Right ventricle myocardium inferior (tissue), 1 donor: ENCODE results near the gene CDYL2. TPM values are rescaled to one million over a fixed set of nuclear protein-coding genes. Genes with fewer than 3 reads are reported as not detected.
"Not testable (repeated sequence)": the region's sequence is repeated elsewhere in the genome, so short reads cannot be mapped to it uniquely, and the experiment has no call there.

Source experiments
- ATAC-seq: fragments of 200-7000 bp; cut with Tn5 transposase; one replicate; pipeline ENCODE4 v1.9.1; 2020; ENCODE audit warnings: mild to moderate bottlenecking, moderate library complexity
- DNase-seq: peaks from one replicate; pipeline ENCODE4 v3.0.0; 2021; ENCODE audit errors: missing footprints
- intact Hi-C: fragments of 100-400 bp; cut with DNase I; formaldehyde crosslinking; loops from one replicate; pipeline ENCODE4 v1.11.0; 2022
- total RNA-seq: library from RNA; stranded (reverse); fragmentation: NEBNext Ultra II Directional; extraction: Animal tissue kit (Norgen Biotek cat#: 25700); gene quantifications from one replicate; pipeline ENCODE4 v1.2.1, GENCODE V29; 2021
- donor health status: DM: no; HTN: yes; CAD: no; lungs with severe emphysema.

CDYL2 gene
- total RNA-seq, 1 donor from 2014 or later: 4.2 TPM

GRCh38 chr16:80766798-80767197 is 37.6 kb downstream of the CDYL2 start:
- no peak for DNase-seq
- no peak for ATAC-seq
- intact Hi-C loops: no loop called here

GRCh38 chr16:80759419-80760162 is 44.8 kb downstream of the CDYL2 start:
- DNase-seq (no peak), ATAC-seq (no peak)
- intact Hi-C loops: no loop called here

GRCh38 chr16:80754476-80754875 is 49.9 kb downstream of the CDYL2 start:
- ATAC-seq: no peak
- intact Hi-C loops: no loop called here
- DNase-seq: no peak

DNA sequence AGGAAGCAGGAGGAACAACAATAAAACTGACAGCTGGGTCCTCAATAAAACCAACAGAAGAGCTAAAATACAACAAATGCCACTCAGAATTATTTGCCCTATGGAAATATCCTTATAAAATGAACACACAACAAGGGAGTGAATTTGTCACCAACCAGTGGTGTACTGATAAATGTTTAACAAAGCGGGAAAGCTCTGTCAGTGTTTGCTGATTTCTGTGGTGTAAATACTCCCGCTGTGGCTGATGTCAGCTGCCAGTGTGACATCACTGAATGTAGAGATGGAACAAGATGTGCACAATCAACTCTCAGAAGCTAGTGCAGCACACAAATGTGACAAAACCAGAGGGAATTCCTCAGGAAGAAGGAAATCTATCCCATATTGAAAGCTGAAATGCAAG is 51.9 kb downstream of the CDYL2 start:
- ATAC-seq (no peak), DNase-seq (no peak)
- intact Hi-C loops: no loop called here

DNA sequence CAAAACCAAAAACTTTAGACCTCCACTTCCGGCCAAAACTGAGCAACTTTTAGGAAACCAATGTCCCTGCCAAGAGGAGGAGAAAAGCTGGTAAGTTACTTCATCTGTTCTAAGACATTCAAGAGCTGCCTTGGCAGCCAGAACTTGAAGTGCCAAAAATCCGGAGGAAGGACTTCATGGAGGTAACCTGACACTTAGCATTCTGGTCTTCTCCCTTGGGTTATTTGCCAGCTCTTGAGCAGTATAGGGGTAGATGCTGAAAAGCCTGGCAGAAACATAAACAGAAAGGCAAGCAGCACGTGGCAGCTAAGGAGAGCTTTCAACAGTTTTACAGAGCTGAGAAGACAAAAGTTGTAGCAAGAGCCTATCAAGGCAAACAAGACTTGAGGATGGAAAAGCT is 53.2 kb downstream of the CDYL2 start:
- ATAC-seq (no peak), DNase-seq (no peak)
- intact Hi-C loops: no loop called here

- intact Hi-C loops: no loop called here
- no peak for ATAC-seq
- no peak for DNase-seq
Measured at GRCh38 chr16:80746231-80746630, 58.2 kb downstream of the CDYL2 start.

DNA sequence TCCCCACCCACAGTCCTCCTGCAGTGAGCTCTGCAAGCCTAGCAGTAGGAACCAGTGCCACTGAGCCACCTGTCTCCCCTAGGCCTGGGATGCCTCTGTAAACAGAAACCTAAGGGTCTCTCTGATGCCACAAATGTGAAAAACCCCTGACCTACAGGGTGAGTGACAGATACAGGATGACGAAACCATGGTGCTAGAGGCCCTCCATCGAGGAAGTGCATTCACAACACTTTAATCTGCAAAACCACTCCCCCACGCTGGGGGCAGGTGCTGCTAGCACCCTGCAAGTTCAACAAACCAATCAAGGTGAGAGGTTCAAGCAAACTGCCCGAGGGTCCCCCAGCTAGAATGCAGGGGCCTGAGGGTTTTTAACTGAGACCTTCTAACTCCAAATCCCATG is 59.5 kb downstream of the CDYL2 start:
- ATAC-seq (no peak), DNase-seq (no peak)
- intact Hi-C loops: no loop called here

GRCh38 chr16:80743772-80744171 is 60.6 kb downstream of the CDYL2 start:
- intact Hi-C loops: no loop called here
- DNase-seq: no peak

DNA sequence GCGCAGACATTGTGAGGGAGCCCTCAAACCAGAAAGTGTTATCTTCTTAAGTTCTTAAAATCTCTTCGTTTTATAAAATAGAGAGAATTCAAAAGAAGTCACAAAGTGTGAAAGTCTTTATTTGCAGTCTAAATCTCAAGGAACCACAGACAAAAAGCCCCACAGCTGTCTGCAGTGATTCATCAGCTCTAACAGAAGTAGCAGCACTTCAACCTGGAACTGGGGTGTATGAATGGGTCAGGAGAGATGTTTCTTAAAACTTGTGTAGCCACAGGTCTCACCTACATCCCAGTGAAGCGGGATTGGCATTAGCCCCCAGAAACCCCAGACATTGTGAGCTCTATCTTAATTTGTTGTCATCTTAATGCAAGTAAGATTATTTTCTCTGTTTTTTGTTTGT is 61.1 kb downstream of the CDYL2 start:
- ATAC-seq (no peak), DNase-seq (no peak)
- intact Hi-C loops: no loop called here

More at GRCh38 chr16:80743772-80744171, 60.6 kb downstream of the CDYL2 start:
- ATAC-seq: no peak

DNA sequence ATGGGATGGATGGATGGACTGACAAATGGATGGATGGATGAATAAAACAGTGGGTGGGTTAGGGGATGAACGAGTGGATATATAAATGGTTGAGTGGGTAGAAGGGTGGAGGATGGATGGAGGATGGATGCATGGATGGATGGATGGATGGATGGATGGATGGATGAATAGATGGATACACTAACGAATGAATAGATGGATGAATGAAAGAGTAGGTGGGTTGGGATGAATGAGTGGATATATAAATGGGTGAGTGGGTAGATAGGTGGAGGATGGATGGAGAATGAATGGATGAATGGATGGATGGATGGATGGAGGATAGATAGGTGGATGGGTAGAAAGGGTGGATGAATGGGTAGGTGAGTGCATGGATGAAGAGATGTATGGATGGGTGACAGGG is 62.1 kb downstream of the CDYL2 start:
- intact Hi-C loops: no loop called here
- no peak for ATAC-seq
- no peak for DNase-seq

GRCh38 chr16:80741724-80742123 is 62.7 kb downstream of the CDYL2 start:
- no peak for DNase-seq
- no peak for ATAC-seq
- intact Hi-C loops: no loop called here

DNA sequence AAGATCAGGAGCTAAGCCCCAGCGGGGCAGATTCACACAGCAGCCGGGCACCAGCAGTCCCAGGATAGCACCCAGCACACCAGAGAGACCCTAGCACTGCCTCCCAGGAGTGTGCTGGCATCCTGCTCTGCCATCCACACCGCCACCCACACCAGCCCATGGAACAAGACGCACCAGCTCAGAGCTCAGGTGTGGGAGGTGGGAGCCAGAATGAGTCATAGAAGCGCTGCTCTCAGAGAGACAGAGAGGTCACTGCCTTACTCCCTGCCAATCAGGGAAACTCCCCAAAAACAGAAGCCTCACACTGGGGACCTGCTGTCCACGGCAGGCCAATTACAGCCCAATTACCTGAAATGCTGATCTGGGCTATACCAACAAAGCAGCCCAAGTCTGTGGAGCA is 64.9 kb downstream of the CDYL2 start:
- no peak for DNase-seq
- ATAC-seq: no peak
- intact Hi-C loops: loop anchor here (10.0 kb wide), 1 partner anchor 55 kb away; no protein-coding TSS in a partner anchor

- intact Hi-C loops: loop anchor here (10.0 kb wide), 1 partner anchor 56 kb away; no protein-coding TSS in a partner anchor
- ATAC-seq: no peak
- no peak for DNase-seq
Measured at GRCh38 chr16:80738521-80738920, 65.9 kb downstream of the CDYL2 start.

GRCh38 chr16:80735846-80736245 is 68.6 kb downstream of the CDYL2 start:
- intact Hi-C loops: loop anchor here (10.0 kb wide), 1 partner anchor 59 kb away; no protein-coding TSS in a partner anchor

GRCh38 chr16:80733407-80733806 is 71.0 kb downstream of the CDYL2 start:
- DNase-seq: no peak
- intact Hi-C loops: loop anchor here (10.0 kb wide), 1 partner anchor 61 kb away; no protein-coding TSS in a partner anchor
- no peak for ATAC-seq

More at GRCh38 chr16:80735846-80736245, 68.6 kb downstream of the CDYL2 start:
- ATAC-seq (no peak), DNase-seq (no peak)

GRCh38 chr16:80731915-80732314 is 72.5 kb downstream of the CDYL2 start:
- intact Hi-C loops: loop anchor here (10.0 kb wide), 1 partner anchor 63 kb away; no protein-coding TSS in a partner anchor
- no peak for DNase-seq
- ATAC-seq: no peak

DNA sequence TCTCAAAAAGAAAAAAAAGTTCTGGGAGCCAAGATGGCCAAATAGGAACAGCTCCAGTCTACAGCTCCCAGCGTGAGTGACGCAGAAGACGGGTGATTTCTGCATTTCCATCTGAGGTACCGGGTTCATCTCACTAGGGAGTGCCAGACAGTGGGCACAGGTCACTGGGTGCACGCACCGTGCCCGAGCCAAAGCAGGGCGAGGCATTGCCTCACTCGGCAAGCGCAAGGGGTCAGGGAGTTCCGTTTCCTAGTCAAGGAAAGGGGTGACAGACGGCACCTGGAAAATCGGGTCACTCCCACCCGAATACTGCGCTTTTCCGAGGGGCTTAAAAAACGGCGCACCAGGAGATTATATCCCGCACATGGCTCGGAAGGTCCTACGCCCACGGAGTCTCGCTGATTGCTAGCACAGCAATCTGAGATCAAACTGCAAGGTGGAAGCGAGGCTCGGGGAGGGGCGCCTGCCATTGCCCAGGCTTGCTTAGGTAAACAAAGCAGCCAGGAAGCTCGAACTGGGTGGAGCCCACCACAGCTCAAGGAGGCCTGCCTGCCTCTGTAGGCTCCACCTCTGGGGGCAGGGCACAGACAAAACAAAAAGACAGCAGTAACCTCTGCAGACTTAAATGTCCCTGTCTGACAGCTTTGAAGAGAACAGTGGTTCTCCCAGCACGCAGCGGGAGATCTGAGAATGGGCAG is 77.2 kb downstream of the CDYL2 start:
- intact Hi-C loops, DNase-seq, ATAC-seq: not testable (repeated sequence)

DNA sequence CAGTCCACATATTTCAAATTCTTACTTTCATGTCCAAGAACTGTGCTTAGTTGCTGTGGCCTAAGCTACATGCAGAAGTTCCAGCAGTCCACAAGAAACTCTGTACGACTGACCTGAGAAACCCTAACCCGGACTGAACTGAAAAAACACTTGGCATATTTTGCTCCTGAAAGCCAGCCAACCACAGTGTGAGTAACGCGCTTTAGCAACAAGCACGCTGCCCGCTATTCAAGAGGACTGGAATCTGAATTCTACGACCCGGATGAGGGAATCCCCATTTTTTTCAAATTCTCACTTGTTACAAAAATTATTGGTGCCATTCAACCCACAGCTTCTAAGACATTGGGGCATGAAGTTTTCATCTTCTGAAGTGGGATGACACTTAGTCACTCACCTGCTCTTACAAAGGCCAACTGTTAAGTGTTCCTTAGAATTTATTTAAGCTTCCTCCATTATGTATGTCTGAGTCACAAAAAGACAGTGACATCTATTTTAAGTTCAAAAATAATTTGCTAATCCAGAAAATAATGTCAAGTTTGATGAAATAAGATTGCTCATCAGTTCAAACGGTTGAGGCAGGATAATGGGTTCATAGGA is 78.7 kb downstream of the CDYL2 start:
- intact Hi-C loops: no loop called here
- ATAC-seq: no peak
- no peak for DNase-seq

- intact Hi-C loops: no loop called here
- ATAC-seq (no peak), DNase-seq (no peak)
Measured at GRCh38 chr16:80723981-80724380, 80.4 kb downstream of the CDYL2 start.

DNA sequence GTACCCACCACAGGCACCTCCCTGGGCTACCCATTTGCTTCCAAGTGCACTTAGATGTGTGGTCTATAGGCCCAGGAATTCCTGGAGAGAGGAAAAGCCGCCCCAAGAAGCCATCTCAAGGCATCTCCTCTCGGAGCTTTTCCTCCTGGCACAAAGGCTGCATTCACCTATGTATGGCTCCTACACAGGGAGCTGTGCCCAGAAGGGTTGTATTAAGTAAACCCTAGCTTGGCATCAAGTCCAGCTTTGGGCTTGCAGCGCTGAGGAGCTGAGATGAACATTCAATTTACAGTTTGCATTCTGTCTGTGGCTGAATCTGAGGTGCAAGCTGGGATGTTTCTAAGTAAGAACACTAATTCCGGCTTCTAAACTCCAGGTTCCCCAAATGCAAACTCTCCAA is 81.3 kb downstream of the CDYL2 start:
- intact Hi-C loops: no loop called here
- ATAC-seq (no peak), DNase-seq (no peak)
